ES-I3 (cell line): Measurements from ENCODE around the gene INPP5A.
"Not testable (repeated sequence)": the region's sequence is repeated elsewhere in the genome, so short reads cannot be mapped to it uniquely, and the experiment has no call there.

Source experiments
- H3K36me3 ChIP-seq: 2 replicates; pipeline ENCODE4 v1.6.1; 2013; ENCODE audit warnings: mild to moderate bottlenecking, low read length, control low read depth, moderate library complexity; ENCODE audit not compliant: insufficient read depth
- H3K4me1 ChIP-seq: 2 replicates; pipeline ENCODE4 v1.6.1; 2013; ENCODE audit warnings: mild to moderate bottlenecking, control low read depth, low read length; ENCODE audit not compliant: insufficient read depth
- H3K9ac ChIP-seq: 2 replicates; pipeline ENCODE4 v1.6.1; 2013; ENCODE audit warnings: low read depth, mild to moderate bottlenecking, low read length, moderate library complexity
- H3K9me3 ChIP-seq: 2 replicates; pipeline ENCODE4 v1.6.1; 2013; ENCODE audit warnings: mild to moderate bottlenecking, low read length, moderate library complexity; ENCODE audit not compliant: control insufficient read depth, insufficient read depth

The INPP5A gene

DNA sequence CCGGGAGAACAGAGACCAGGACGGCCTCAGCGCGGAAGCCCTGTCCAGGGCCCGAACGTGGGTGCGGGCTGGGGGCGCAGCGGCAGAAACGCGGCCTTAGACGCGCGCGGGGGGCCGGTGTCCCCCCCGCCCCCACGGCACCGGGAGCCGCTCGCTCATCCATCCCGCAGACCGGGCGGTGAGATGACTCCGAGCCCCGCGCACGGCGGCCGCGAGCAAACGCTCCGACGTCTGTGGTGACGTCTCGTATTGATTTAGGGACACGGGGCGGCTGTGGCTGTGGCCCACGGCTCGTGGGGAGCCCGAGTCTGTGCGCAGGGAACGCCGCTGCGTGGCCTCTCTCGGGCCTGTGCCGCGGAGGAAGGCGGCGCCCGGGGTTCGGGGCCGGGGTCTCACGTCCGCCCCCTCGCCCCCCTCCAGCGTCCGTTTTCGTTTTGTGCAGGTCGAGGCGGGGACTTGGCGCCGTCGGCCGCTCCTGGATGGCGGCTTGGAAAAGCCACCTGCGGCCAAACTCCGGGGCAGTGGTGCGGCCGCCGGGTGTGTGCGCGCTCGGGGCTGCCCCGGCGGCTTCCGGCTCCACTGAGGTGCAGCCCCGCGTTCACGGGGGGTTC lies 249.4 kb downstream of the INPP5A start:
- peaks cover 11% of the 10 kb centered on the region for H3K4me1 ChIP-seq
- H3K9ac ChIP-seq, result peak overlapping the region; percentile 28; the same call in 1 of the 2 replicates
- H3K9me3 ChIP-seq, result no peaks in the 10 kb centered on the region
- no peaks in the 10 kb centered on the region for H3K36me3 ChIP-seq

DNA sequence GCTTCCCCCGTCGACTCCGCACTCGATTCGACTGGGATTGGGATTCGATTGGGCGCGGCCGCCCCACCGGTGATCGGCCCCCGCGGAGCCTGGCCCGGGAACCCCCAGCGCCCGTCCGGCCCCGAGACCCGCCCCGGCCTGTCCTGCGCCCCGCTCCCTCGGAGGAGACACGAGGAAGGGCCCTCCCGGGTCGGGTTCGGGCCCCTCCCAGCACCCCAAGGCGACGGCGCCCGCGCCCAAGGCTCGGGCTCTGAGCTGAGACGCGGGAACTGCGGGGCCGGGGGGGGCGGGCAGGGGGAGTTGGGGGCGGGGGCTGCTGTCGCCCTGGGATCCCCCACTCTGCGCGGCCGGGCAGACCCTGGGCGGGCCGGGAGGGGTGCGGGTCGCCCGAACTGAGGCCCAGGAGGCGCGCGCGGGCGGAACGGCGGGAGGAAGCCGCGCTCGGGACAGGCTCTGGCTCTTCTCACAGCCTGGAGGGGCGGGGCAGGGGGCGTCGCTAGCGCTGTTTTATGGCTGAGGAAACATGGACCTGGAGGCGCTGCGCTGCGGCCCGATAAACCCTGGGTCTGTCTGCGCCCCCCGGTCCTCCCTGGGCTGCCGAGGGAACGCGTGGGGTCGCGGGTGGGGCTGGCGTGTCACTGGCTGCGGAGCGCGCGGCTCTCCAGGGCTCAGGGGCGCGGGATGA lies 250.1 kb downstream of the INPP5A start:
- Histone ChIP-seq H3K9ac (peak overlapping the region; percentile 44; the same call in 1 of the 2 replicates), H3K9me3 (no peaks in the 10 kb centered on the region), H3K4me1 (peaks cover 11% of the 10 kb centered on the region), H3K36me3 (no peaks in the 10 kb centered on the region)

DNA sequence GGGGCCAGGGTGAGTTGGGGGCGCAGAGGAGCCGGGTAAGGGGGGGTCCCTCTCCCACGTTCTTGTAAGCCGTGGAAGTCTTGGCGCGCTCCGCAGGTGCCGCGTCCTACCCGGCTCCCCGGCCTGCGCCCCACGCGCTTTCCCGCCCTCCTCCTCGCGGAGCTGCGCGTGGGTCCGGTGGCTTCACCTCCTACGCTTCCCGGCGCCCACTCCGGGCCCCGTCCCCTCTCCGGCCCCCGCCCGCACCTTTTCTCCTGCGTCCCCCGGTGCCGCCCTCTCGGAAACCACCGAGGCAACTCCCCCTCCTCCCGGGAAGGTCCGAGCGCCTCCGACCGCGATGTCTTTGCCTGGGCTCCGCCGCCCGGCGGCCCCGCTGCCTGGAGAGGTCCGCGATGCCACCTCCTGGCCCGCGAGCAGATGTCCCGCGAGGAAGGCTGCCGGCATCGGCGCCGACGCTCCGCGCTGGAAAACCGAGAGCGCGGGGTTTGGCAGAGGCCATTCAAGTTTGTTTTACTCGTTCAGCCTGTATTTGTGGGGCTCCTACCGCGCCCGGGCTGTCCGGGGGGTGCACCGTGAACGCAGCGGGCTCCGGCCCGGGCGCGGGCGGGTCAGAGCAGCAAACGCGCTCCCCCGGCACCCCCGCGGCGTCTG lies 250.7 kb downstream of the INPP5A start:
- no peaks in the 10 kb centered on the region for H3K36me3 ChIP-seq
- peaks cover 4% of the 10 kb centered on the region for H3K4me1 ChIP-seq
- H3K9ac ChIP-seq, result peak overlapping the region; percentile 44; the same call in 1 of the 2 replicates
- no peaks in the 10 kb centered on the region for H3K9me3 ChIP-seq

DNA sequence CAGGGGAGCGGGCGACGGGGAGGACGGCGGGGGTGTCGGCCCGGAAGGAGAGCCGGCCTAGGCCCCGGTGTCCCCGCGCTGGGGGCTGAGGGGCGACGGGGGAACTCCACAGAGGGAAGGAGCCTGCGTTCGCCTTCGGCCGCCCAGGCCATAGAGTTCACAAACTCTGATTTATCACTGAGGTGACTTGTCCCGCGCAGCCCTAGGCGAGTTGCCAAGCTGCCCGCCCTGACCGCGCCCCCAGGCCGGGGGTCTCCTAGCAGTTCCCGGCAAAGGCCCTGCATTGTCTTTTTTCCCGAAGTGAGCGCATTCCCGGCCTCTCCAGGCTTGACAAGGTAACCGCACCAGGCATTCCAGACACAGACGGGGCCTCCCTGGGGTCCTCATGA lies 251.2 kb downstream of the INPP5A start:
- no peaks in the 10 kb centered on the region for H3K36me3 ChIP-seq
- H3K9me3 ChIP-seq, result no peaks in the 10 kb centered on the region
- H3K9ac ChIP-seq, result peak overlapping the region; percentile 44; the same call in 1 of the 2 replicates
- no peaks in the 10 kb centered on the region for H3K4me1 ChIP-seq

DNA sequence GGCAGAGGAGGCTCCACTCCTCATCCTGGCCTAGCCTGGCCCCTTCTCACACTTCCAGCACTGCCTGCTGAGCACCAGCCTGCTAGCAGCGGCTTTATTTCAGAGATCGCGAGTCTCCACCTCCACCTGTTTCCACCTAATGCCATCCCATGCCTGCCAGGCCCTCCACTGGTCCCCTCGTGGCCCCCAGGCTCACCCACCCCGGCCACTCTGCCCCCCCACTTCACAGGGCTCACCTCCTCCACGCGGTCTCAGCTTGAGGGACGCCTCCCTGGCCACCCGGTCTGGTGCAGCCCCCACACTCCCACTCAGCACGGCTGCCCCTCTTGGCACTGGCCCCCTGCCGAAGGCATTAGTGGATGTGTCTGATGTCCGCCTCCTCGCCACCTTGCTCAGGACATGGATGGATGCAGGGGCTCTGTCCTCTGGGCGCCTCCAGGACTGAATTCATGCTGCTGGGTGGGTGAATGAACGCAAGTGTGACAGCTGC lies 252.1 kb downstream of the INPP5A start:
- Histone ChIP-seq H3K9ac (no peak overlapping the region), H3K36me3 (no peaks in the 10 kb centered on the region), H3K9me3 (no peaks in the 10 kb centered on the region), H3K4me1 (no peaks in the 10 kb centered on the region)

DNA sequence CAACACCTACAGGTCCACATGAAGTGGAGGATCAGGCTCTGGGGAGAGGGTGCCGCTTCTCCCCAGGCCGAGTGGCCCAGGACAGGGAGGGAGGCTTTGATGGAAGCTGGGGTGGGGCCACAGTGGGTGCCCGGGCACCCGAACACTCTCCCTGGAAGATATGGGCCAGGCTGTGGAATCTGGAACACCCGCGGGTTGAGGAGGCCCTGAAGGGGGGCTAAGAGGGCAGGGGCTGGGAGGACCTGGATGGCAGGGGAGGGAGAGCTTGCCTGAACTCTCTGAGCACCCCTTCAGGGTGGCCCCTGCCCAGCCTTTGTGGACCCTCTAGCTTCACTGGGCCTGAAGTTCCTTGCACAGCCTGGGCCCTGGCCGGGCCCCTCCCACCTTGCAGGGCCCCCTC lies 252.9 kb downstream of the INPP5A start:
- no peak overlapping the region for H3K9ac ChIP-seq
- no peaks in the 10 kb centered on the region for H3K36me3 ChIP-seq
- no peaks in the 10 kb centered on the region for H3K9me3 ChIP-seq
- no peaks in the 10 kb centered on the region for H3K4me1 ChIP-seq

DNA sequence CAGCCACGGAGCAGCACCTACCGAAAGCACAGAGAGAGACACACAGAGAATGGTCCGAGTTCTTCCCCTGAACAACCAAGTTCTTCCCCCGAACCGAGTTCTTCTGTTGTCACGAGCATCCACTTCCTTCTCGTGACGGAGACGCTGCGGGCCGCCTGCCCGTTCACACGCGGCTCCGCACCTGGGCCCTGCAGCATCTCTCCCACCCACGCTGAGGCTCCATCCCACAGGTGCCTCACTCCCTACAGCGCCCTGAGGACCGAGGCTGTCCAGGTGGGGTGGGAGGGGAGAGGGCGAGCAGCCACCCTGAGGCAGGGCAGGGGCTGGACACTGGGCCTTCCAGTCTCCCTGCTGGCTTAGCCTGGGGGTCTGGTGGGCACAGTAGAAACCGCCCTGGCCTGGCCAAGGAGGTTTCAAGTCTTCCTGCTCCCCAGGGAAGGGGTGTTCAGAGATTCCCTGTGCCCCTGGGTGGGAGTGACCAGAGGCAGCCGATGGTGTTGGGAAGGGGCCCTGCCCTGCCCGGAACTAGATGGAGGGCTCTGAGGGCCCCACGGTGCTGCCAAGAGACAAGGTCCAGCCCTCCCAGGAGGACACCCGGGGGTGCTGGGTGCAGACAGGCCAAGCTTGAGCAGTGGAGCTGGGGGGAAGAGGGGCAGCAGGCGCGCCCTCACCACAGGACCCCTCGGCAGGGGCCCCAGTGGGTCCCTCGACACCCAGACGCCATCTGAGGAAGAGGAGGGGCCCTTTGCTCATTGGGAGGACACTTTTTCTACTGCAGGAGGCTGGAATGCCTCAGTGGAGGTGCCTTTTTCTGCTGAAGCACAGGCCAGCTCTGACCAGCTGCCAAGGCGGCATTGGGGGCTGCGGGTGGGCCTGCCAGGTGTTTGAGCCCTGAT lies 253.6 kb downstream of the INPP5A start:
- Histone ChIP-seq H3K9ac (no peak overlapping the region), H3K4me1 (no peaks in the 10 kb centered on the region), H3K9me3 (no peaks in the 10 kb centered on the region)

DNA sequence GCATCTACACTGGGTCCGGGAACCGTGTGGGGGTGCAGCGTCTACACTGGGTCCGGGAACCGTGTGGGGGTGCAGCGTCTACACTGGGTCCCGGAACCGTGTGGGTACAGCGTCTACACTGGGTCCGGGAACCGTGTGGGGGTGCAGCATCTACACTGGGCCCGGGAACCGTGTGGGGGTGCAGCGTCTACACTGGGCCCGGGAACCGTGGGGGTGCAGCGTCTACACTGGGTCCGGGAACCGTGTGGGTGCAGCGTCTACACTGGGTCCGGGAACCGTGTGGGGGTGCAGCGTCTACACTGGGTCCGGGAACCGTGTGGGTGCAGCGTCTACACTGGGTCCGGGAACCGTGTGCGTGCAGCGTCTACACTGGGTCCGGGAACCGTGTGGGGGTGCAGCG lies 254.5 kb downstream of the INPP5A start:
- H3K9ac ChIP-seq, H3K36me3 ChIP-seq, H3K9me3 ChIP-seq, H3K4me1 ChIP-seq: not testable (repeated sequence)

More for the DNA sequence above, 253.6 kb downstream of the INPP5A start:
- no peaks in the 10 kb centered on the region for H3K36me3 ChIP-seq

DNA sequence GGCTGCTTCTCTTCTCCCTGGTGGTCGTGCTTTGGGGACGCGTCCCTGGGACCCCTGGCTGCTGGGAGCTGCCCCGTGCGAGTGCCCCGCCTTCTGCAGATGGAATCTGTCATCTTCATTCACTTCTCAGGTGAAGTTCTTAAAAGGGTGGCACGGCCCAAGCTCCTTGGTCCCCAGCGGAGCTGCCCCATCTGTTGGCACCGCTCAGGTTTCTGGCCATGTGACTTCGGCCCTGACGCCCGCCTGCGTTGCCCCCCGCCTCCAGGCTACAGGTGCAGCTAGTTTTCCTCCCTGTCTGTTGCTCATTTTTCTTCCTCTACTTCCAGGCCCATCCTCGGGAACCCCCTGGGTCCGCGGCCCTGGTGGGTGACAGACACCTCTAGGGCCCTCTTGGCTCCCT lies 255.2 kb downstream of the INPP5A start:
- Histone ChIP-seq H3K36me3 (no peaks in the 10 kb centered on the region), H3K9ac (no peak overlapping the region), H3K9me3 (no peaks in the 10 kb centered on the region), H3K4me1 (no peaks in the 10 kb centered on the region)

DNA sequence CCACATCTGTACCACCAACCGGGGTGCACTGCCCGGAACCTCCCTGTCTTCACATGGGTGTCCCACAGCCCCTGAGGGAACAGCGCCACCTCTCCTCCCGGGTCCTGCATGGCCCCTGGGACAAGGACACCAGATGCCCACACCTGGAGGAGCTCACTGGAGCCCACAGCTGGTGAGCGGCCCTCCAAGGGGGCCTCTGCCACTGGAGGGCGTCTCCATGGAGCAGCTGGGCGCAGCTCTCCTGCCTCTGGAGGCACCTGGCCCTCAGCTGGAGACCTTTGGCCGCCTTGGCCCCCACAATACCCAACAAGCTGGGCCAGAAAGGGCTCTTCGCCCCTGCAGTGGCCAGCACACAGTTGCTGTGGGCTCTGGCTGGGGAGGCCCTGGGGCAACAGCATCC lies 255.6 kb downstream of the INPP5A start:
- no peaks in the 10 kb centered on the region for H3K4me1 ChIP-seq
- H3K9ac ChIP-seq, result no peak overlapping the region
- H3K9me3 ChIP-seq, result no peaks in the 10 kb centered on the region

DNA sequence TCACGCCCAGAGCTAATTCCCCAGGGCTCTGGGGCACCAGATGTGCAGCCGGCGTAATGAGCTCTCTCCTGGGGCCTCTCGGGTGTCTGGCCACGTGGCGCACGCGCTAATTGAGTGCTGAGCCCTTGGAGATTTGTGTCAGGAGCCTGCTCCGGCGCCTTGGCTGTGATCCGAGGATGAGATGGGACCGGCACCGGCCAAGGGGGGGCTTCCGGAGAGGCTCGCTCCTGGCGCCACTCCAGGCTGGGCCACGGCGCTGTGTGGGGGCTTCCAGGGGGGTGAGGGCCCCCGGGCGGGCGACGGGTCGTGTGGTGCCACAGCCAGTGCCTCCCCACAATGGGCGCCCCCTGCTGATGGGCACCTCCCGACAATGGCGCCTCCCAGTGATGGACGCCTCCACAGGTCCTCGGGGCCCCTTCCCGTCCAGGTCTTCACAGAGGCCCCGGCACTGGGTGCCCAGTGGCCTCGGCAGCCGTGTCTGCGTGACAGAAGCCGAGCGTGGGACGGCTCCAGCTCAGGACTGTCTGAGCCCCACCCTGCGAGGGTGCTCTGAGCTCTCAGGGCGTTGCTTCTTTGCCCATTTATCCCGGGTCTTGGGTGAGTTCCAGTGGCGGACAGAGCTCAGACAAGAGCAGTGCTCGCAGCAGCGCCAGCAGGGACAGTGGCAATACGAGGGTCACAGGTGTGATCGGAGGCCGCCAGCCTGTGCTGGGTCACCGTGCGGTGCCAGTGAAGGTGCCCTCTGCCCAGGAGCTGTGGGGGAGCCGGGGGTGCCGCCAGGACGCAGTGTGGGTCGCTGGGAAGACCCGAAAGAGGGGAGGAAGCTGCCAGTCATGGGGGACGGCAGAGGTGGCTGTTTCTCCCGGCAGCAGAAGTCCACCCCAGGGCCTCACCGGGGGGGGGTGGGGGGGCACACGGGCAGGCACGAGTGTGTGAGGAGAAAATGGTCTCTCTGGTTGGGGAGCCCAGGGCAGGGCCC lies 256.6 kb downstream of the INPP5A start:
- H3K4me1 ChIP-seq, result no peaks in the 10 kb centered on the region
- no peaks in the 10 kb centered on the region for H3K9me3 ChIP-seq
- H3K9ac ChIP-seq, result no peak overlapping the region
- H3K36me3 ChIP-seq, result no peaks in the 10 kb centered on the region

More for the DNA sequence above, 255.6 kb downstream of the INPP5A start:
- no peaks in the 10 kb centered on the region for H3K36me3 ChIP-seq

DNA sequence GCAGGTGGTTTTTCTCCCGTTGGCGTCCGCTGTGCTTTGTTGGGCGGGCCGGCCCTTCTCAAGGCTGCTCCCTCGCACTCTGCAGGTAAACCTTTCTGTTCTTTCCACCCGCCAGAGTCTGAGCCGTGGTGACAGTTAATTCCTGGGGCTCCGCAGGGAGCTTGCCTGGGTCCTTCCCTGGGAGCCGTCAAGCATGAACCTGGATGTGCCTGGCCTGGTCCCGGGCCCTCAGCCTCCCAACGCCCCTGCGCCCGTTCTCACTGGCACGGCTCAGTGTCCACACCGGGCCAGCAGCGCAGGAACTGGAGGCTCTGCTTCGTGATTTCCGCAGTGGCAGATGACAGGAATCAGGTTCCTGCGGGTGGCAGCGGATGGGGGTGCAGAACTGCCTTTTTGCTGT lies 259.3 kb downstream of the INPP5A start:
- H3K4me1 ChIP-seq, result no peaks in the 10 kb centered on the region
- no peak overlapping the region for H3K9ac ChIP-seq
- H3K36me3 ChIP-seq, result no peaks in the 10 kb centered on the region
- no peaks in the 10 kb centered on the region for H3K9me3 ChIP-seq

DNA sequence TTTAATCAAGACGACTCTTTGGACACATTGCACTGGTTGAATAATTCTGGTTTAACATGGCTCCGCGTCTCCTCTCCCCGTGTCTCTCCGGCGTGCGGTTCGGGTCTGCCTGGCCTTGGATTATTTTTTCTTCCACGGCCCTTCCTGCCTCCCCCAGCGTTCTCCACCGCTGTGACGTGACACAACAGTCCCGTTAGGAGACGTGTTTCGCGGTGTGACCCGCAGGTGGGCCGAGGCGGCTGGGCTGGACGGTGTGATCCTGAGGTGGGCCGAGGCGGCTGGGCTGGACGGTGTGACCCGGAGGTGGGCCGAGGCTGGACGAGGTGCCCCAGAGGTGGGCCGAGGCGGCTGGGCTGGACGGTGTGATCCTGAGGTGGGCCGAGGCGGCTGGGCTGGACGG lies 260.4 kb downstream of the INPP5A start:
- H3K9ac ChIP-seq, H3K4me1 ChIP-seq, H3K9me3 ChIP-seq: not testable (repeated sequence)

More for the DNA sequence above, 260.4 kb downstream of the INPP5A start:
- H3K36me3 ChIP-seq, result not testable (repeated sequence)
